Activated naive CD8-positive, alpha-beta T cell treated with anti-CD3 and anti-CD28 coated beads for 36 hours (primary cell): ENCODE data around the gene ITGAD. TPM values are rescaled to one million over a fixed set of nuclear protein-coding genes. Genes with fewer than 3 reads are reported as not detected.
"Not testable (repeated sequence)": the region's sequence is repeated elsewhere in the genome, so short reads cannot be mapped to it uniquely, and the experiment has no call there.

Experiments used
- DNase-seq: peaks from one replicate; pipeline ENCODE4 v3.0.0; 2021
- H3K27ac Mint-ChIP-seq: one replicate; pipeline ENCODE4 v1.8.0; 2022; ENCODE audit warnings: mild to moderate bottlenecking, moderate library complexity, mixed read lengths
- H3K27me3 Mint-ChIP-seq: one replicate; pipeline ENCODE4 v1.8.0; 2022; ENCODE audit warnings: mild to moderate bottlenecking, mixed read lengths
- H3K36me3 Mint-ChIP-seq: one replicate; pipeline ENCODE4 v1.8.0; 2021; ENCODE audit warnings: mild to moderate bottlenecking, mixed read lengths
- H3K4me1 Mint-ChIP-seq: one replicate; pipeline ENCODE4 v1.8.0; 2021; ENCODE audit warnings: mixed read lengths
- H3K4me3 Mint-ChIP-seq: one replicate; pipeline ENCODE4 v1.8.0; 2022; ENCODE audit warnings: mild to moderate bottlenecking, moderate library complexity, mixed read lengths
- H3K9me3 Mint-ChIP-seq: one replicate; pipeline ENCODE4 v1.8.0; 2022; ENCODE audit warnings: mixed read lengths
- total RNA-seq, 2 experiments: library from RNA; stranded (reverse); gene quantifications; one replicate each; pipeline ENCODE4 v1.2.3, GENCODE V29; 2021

ITGAD gene
- total RNA-seq, 2 experiments from 2014 or later, result not detected

DNA sequence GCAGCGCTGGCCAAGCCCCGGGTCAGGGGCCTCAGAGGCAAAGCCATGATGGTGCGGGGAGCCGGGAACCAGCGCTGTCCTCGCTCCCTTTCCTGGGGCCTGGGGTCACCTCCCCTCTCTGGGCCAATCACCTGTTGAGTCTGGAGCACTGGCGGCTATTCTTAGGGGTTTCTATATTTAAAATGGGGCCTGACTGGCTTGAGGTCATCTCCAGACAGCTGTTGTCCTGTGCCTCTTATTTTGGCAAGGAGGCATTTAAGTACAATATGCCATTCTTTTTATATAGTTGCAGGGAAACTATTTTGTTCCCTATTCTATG is 35.1 kb downstream of the ITGAD start, which contains the start of gene COX6A2:
Gene COX6A2 (minus strand): TSS at position 82 of the 319 bp plus-strand sequence. CDS start 35 bp downstream, at position 47.
- H3K4me3 Mint-ChIP-seq, result no peak within 1 kb of the TSS
- no peak within 1 kb of the TSS for H3K27ac Mint-ChIP-seq

DNA sequence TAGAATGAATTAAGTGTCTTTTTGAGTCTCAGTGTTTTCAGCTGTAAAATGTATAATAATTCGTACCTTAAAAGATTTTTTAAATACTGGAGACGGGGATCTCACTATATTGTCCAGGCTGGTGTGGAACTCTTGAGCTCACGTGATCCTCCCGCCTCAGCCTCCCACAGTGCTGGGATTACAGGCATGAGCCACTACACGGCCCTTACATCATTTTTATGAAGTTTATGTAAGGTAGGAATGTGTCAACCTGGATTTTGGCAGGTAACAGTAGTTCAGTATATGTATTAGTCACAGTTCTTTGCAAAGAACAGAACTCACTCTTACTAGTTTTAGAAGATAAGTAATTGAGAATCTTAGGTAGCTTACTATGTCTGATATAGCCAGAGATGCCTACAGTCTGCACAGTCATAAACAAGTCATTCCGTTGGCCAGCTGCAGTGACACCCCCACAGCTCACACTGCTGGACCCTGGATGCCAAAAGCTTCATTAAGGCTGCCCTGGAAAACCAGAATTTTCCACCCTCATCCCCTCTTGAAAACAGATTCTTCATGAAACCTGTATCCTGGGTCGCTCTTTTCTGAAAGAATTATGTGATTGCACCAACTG is 35.6 kb downstream of the ITGAD start:
- H3K27me3 Mint-ChIP-seq, result peaks cover 17% of the 10 kb centered on the region
- H3K27ac Mint-ChIP-seq, result no peak overlapping the region
- peaks cover 3% of the 10 kb centered on the region for H3K36me3 Mint-ChIP-seq
- peaks cover 2% of the 10 kb centered on the region for H3K9me3 Mint-ChIP-seq
- DNase-seq, result no peak
- H3K4me3 Mint-ChIP-seq, result no peak overlapping the region
- H3K4me1 Mint-ChIP-seq, result peaks cover 11% of the 10 kb centered on the region

More for the DNA sequence above, 35.1 kb downstream of the ITGAD start, which contains the start of gene COX6A2:
- Mint-ChIP-seq H3K36me3 (peaks cover 3% of the 10 kb centered on the region), H3K4me1 (peaks cover 14% of the 10 kb centered on the region), H3K27me3 (peaks cover 20% of the 10 kb centered on the region), H3K9me3 (peaks cover 2% of the 10 kb centered on the region)
- no peak for DNase-seq

DNA sequence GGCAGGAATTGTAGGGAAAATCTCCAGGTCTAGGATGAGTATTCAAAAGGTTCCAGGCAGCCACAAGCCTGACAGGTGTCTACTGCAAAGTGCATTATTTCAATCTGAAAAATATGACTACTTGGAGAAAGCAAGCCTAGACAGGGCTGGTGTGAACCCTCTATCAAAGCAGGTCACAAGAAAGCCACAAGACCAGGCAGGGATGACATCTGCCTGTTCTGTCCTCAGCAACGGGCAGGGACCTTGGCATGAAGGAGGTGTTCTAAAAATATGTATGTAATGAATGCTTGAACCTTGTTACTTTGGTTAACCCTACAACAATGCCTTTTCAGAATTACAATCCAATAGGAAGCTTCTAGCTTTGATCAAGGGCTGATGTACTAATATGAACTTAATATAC is 36.2 kb downstream of the ITGAD start:
- Mint-ChIP-seq H3K27me3 (peaks cover 13% of the 10 kb centered on the region), H3K27ac (no peak overlapping the region), H3K4me3 (no peak overlapping the region), H3K36me3 (peaks cover 3% of the 10 kb centered on the region), H3K4me1 (peaks cover 11% of the 10 kb centered on the region), H3K9me3 (peaks cover 2% of the 10 kb centered on the region)
- DNase-seq, result no peak

DNA sequence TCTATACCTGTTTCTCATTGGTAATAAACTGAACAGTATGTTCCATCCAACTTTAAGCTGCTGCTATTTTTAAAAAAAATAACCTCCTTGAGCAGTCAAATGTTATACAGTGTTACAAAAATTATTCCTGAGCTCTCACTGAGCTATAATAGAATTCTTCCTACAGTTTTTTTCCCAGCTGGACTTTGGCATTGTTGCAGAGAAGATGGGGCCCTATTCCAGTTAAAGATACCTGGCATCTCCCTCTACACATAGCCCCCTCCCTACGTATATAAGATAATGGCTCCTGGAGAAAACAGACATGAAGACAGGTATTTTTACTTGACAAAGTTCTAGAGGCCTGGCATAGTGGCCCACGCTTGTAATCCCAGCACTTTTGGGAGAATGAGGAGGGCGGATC is 36.7 kb downstream of the ITGAD start:
- Mint-ChIP-seq H3K9me3 (peaks cover 2% of the 10 kb centered on the region), H3K36me3 (peaks cover 3% of the 10 kb centered on the region), H3K4me1 (peaks cover 11% of the 10 kb centered on the region), H3K27ac (no peak overlapping the region), H3K27me3 (peaks cover 12% of the 10 kb centered on the region), H3K4me3 (no peak overlapping the region)
- no peak for DNase-seq

- Mint-ChIP-seq H3K27ac (no peak overlapping the region), H3K27me3 (peaks cover 9% of the 10 kb centered on the region), H3K36me3 (peaks cover 3% of the 10 kb centered on the region), H3K9me3 (peaks cover 2% of the 10 kb centered on the region), H3K4me1 (peaks cover 11% of the 10 kb centered on the region), H3K4me3 (no peak overlapping the region)
- no peak for DNase-seq
These were observed 37.4 kb downstream of the ITGAD start for GRCh38 chr16:31430380-31431052.

- no peak overlapping the region for H3K4me3 Mint-ChIP-seq
- no peaks in the 10 kb centered on the region for H3K36me3 Mint-ChIP-seq
- no peaks in the 10 kb centered on the region for H3K27me3 Mint-ChIP-seq
- DNase-seq, result no peak
- H3K4me1 Mint-ChIP-seq, result peaks cover 16% of the 10 kb centered on the region
- no peaks in the 10 kb centered on the region for H3K9me3 Mint-ChIP-seq
- H3K27ac Mint-ChIP-seq, result no peak overlapping the region
These were observed 42.4 kb downstream of the ITGAD start for GRCh38 chr16:31435341-31436220.

DNA sequence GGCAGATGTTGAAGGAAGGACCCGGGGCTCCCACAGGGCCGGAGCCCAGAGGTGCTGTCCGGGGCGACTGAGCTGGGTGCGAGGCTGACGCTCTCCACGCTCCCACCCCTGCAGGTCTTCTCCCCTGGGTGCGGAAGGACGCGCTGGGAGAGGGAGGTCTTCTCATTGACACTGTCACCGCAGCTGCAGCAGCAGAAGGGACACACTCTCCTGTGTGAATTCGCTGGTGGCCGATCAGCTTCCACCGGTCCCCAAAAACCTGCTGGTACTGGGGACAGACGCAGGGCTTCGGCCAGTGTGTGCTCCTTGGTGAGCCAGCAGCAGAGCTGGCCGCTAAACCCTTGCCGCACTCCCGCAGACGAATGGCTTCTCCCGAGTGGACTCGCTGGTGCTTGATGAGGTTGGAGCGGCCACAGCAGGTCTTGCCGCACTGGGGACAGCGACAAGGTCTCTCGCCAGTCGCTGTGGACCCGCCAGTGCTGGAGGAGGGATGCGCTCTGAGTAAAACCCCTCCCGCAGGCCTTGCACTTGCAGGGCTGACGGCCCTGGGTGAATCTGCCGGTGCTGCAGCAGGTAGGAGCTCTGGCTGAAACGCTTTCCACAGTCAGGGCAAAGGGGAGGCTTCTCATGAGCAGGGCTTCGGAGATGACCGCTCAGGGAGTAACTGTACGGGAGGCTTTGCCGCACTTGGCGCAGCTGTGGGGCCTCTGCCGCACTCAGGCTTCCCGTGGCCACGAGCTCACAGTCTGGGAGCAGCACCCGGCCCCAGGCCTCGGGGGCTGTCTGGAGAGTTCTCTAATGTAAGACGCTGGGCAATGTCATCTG is 43.3 kb downstream of the ITGAD start:
- Mint-ChIP-seq H3K4me3 (no peak overlapping the region), H3K27ac (no peak overlapping the region), H3K9me3 (no peaks in the 10 kb centered on the region), H3K36me3 (no peaks in the 10 kb centered on the region), H3K27me3 (no peaks in the 10 kb centered on the region), H3K4me1 (peaks cover 13% of the 10 kb centered on the region)
- DNase-seq, result no peak

DNA sequence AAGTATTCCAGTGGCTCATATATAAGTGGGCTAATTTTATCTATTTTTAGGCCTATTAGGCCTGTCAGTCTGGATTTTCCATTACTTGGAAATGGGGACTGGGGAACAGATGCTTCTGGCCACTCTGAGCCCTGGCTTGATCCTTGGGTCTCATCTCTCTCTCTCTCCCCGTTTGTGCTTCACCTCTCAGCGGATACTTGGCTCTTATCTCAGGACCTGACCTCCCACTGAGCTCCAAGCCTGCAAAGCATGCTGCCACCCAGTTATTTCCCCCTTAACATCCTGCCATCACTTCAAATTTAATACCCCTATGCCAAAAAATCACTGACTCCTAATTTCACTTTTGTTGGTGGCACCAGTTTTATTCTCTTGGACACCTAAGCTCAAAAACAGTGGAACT is 45.3 kb downstream of the ITGAD start:
- no peak for DNase-seq
- no peak overlapping the region for H3K27ac Mint-ChIP-seq
- no peak overlapping the region for H3K4me3 Mint-ChIP-seq
- no peaks in the 10 kb centered on the region for H3K9me3 Mint-ChIP-seq
- H3K36me3 Mint-ChIP-seq, result no peaks in the 10 kb centered on the region
- peaks cover 3% of the 10 kb centered on the region for H3K27me3 Mint-ChIP-seq
- H3K4me1 Mint-ChIP-seq, result peaks cover 17% of the 10 kb centered on the region

- H3K4me1 Mint-ChIP-seq, result peaks cover 17% of the 10 kb centered on the region
- not testable (repeated sequence) for H3K36me3 Mint-ChIP-seq, DNase-seq, H3K27ac Mint-ChIP-seq, H3K27me3 Mint-ChIP-seq, H3K4me3 Mint-ChIP-seq, H3K9me3 Mint-ChIP-seq
These were observed 45.9 kb downstream of the ITGAD start for GRCh38 chr16:31439023-31439422.

DNA sequence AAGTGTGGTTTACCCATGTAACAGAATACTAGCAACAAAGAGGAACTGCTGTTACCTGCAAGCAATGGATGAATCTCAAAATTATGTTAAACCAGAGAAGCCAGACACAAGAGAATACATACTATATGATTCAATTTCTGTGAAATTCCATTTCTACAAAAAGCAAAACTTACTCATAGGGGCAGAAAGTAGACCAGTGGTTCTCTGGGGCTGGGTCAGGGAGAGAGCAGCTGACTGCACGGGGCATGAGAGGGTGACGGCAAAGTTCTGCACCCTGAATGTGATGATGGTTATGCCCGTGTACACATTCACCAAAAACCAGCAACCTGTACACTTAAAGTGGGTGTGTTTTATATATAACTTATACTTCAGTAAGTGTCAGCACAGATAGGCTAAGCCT is 46.4 kb downstream of the ITGAD start:
- Mint-ChIP-seq H3K27ac (no peak overlapping the region), H3K9me3 (no peaks in the 10 kb centered on the region), H3K4me1 (peaks cover 17% of the 10 kb centered on the region), H3K36me3 (no peaks in the 10 kb centered on the region), H3K27me3 (peaks cover 3% of the 10 kb centered on the region), H3K4me3 (no peak overlapping the region)
- DNase-seq, result no peak

- no peak overlapping the region for H3K4me3 Mint-ChIP-seq
- peaks cover 3% of the 10 kb centered on the region for H3K27me3 Mint-ChIP-seq
- DNase-seq, result no peak
- H3K27ac Mint-ChIP-seq, result no peak overlapping the region
- peaks cover 17% of the 10 kb centered on the region for H3K4me1 Mint-ChIP-seq
- no peaks in the 10 kb centered on the region for H3K9me3 Mint-ChIP-seq
- no peaks in the 10 kb centered on the region for H3K36me3 Mint-ChIP-seq
These were observed 47.5 kb downstream of the ITGAD start for GRCh38 chr16:31440516-31441184.

DNA sequence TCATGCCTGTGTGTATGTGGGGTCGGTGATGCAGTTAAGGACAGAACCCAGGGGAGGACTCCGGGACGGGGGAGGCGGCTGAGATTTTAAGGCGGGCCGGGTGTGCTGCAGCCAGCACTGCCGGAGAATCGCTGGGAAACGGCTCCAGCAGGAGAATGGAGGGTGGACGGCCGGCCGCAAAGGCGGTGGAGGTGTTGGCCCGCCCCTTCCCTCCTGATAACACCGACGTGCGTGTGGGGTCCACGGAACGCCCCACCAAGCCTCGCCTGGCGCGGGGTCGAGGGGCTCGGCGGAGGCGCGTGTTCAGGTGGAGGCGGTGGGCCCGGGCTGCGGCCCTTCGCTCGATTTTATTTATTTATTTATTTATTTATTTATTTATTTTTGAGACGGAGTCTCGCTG is 48.8 kb downstream of the ITGAD start:
- peak overlapping the region; percentile 65 for H3K4me3 Mint-ChIP-seq
- H3K27ac Mint-ChIP-seq, result no peak overlapping the region
- no peaks in the 10 kb centered on the region for H3K36me3 Mint-ChIP-seq
- H3K27me3 Mint-ChIP-seq, result peaks cover 3% of the 10 kb centered on the region
- peaks cover 17% of the 10 kb centered on the region for H3K4me1 Mint-ChIP-seq
- DNase-seq, result no peak
- H3K9me3 Mint-ChIP-seq, result no peaks in the 10 kb centered on the region

GRCh38 chr16:31445931-31446330 is 52.8 kb downstream of the ITGAD start:
- not testable (repeated sequence) for H3K9me3 Mint-ChIP-seq, H3K36me3 Mint-ChIP-seq, H3K27ac Mint-ChIP-seq, DNase-seq, H3K27me3 Mint-ChIP-seq, H3K4me1 Mint-ChIP-seq, H3K4me3 Mint-ChIP-seq

DNA sequence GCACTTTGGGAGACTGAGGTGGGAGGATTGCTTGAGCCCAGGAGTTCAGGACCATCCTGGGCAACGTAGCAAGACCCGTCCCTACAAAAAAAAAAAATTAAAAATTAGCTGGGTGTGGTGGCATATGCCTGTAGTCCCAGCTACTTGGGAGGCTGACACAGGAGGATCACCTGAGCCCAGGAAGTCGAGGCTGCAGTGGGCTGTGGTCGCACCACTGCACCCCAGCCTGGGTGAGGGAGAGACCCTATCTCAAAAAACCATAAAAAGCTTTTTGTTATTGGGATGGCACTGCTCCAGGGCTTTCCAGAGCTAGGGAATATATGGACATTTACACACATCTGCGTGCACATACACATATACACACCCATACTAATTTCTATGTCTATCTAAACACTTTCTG is 58.1 kb downstream of the ITGAD start:
- Mint-ChIP-seq H3K36me3 (peaks cover 13% of the 10 kb centered on the region), H3K27me3 (no peaks in the 10 kb centered on the region), H3K27ac (no peak overlapping the region), H3K9me3 (no peaks in the 10 kb centered on the region), H3K4me3 (no peak overlapping the region), H3K4me1 (peaks cover 24% of the 10 kb centered on the region)
- DNase-seq, result no peak
